COLO829 (cell line): Measurements from ENCODE around the gene PRSS21.
A peak's percentile ranks its signal among the peaks of the same experiment; 100 is the strongest.

Experiments used
- DNase-seq: peaks from one replicate; pipeline ENCODE4 v3.0.0; 2012; ENCODE audit warnings: low spot score

Gene PRSS21

DNA sequence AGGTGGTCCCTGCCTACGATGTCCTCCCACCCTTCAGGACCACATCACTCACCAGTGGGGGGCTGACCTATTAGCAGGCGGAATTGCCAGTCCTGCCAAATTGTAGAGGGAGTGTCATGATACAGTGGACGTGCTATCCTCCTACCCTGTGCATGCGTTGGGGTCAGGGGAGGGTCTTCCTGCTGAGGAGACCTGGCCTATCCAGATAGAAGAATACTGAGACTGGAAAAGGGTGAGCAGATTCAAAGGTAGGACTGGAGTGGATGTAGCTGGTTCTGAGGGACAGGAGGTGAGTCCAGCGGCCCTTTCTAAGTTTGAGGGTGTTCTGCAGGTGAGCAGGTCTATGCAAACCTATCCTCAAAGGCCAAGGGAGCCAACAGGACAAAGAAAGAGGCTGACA lies 10.8 kb upstream of the PRSS21 start:
- no peak for DNase-seq

DNA sequence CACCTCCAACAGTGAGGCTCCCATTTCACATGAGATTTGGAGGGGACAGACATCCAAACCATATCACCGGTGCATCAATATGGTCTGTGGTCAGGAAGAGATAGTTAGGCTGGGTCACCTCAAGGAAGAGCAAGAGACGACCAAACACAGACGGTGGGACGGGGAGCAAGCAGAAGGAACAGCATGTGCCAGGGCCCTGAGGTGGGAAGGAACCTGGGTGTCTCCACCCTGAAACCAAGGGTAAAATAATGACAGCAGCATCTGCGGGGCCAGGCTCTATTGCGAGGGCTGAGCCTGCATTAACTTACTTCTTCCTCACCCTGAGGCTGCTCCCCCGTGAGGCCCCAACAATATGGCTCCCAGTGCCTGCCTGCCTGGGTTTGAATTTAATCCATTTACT lies 8.9 kb upstream of the PRSS21 start:
- DNase-seq = no peak

- no peak for DNase-seq
Measured at GRCh38 chr16:2809149-2809760, 7.8 kb upstream of the PRSS21 start.

DNA sequence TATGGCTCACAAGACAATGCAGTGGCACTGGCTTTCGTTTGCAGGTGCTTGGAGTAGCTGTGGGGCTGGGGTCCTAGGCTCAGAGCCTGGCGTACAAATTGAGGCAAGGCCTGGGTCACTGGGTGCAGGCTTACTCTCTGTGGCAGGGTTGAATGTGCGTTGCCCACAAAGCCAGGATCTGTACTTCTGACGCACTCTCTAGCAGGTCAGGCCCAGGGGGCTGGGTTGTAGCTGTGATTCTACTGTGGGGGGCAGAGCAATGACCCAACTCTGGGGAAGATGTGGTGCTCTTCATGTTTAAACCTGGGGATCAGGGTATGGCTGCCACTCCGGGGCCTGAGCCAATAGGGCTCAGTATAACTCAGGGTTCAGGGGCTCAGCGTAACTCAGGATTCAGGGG lies 6.4 kb upstream of the PRSS21 start:
- DNase-seq = no peak

- DNase-seq = no peak
Measured at GRCh38 chr16:2811703-2812471, 5.2 kb upstream of the PRSS21 start.

DNA sequence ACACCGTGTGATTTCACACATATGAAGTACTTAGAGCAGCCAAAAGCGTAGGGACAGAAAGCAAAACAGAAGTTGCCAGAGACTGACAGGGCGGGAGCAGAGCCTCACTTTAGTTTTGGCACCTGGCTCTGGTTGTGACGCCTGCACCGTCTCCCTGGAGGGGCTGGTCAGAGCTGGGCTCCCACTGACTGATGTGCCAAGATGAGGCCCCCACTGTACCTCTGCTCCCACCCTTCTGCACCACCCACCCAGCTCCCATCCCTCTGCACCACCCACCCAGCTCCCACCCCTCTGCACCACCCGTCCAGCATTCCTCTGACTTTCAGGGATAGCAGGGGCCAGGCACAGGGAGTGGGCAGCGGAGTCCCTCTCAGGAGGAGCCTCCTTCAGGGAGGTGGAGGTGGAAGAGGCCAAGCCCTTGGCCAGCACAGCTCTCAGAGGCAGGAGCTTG lies 3.2 kb upstream of the PRSS21 start:
- no peak for DNase-seq

DNA sequence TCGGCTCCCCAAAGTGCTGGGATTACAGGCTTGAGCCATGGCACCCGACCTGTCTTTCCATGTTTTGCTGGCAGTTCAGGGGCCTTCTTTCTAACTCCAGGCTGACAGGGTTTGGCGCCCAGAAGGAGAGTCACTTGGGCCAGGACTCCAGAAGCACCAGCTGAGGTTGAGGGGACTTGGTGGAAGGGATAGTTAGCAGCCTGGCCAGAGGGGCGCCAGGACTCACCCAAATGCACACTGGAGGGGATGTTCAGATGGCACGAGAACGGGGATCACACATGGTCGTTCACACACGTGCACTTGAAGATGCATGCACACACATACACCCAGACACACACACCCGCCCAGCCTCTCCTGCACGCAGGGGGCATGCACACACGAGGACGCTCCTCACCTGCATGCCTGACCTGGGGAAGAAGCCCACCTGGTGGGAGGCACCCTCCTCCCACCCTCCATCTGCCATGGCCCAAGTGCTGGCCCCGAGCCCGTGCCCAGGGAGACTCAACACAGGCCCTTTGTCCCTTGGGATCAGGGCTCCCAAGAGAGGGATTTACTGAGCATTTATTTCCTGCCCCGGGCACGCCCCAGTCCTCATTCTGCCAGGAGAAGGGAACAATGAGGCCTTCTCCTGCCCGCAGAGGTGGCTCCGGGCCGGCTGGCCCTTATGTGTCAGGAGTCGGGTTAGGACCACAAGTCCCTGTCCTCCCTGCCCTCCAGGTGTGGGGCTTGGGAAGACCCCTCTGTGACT lies 2.3 kb upstream of the PRSS21 start:
- DNase-seq = peak; percentile 22

- no peak for DNase-seq
Measured at GRCh38 chr16:2815299-2815771, 1.7 kb upstream of the PRSS21 start.

DNA sequence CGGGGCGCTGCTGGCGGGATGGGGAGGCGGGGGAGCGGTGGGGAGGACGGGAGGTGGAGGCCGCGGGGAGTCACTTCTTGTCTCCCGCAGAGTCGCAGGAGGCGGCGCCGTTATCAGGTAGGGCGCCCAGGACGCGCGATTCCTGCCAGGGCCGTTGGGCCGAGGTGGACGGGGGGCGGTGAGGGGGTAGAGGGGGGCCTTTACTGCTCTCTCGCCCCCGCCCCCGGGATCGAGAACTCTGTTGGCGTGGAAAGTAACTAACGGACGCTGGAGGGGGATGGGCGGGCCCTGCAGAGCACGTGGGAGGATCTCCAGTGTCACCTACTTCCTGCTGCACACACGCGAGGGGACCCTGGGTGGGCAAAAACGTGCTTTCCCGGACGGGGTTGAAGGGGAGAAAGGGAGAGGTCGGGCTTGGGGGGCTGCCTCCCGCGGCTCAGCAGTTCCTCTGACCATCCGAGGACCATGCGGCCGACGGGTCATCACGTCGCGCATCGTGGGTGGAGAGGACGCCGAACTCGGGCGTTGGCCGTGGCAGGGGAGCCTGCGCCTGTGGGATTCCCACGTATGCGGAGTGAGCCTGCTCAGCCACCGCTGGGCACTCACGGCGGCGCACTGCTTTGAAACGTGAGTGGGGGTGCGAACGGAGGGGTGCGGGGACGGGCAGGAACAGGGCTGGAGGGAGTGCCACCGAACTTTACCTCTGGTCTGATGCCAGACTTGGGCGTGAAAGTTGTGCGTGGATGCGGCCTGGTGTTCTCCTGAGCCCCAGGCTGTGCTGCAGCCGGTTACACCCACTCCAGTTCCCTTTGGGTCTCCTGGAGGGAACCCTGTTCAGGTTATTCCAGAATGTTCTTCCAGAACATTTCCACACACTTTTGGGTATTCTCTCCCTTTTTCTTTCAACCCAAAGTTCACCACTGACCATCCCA lies 569 bp downstream of the PRSS21 start:
- DNase-seq = no peak

- no peak for DNase-seq
Measured at GRCh38 chr16:2818272-2818876, 1.3 kb downstream of the PRSS21 start.

DNA sequence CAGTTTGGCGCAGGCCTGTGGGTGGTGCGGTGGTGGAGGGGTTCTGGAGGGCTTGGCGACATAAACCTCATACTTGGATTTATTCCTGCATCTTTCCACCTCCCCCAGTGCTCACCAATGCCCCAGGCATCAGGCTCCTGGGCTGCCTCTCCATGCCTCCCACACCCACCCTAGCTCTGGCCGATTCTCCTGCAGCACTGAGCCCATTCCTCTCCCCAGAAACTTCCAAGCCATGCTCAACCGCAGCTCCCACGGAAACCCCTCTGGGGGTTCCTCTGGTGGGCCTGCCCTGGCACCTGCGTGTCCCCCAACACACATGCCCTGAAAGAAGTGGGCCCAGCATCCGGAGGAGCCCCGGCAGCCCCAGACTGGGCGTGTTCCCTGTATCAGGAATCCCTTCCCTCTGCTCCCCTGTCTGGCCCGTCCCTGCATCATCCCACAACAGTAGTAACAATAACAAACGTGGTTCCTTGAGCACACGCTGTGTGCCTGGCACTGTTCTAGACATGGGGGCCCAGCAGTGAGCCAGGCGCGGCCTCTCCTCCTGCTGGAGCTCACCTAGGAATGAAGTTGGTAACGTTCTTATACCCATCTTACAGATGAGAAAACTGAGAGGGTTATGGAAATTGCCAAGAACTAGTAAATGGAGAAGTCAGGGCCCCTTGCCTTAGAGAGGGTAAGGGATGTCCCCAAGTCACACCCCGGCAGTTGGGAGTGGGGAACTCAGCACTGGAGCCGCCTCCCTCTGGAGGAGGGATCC lies 2.3 kb downstream of the PRSS21 start:
- DNase-seq = no peak

- DNase-seq = no peak
Measured at GRCh38 chr16:2819939-2820835, 3.1 kb downstream of the PRSS21 start.

- no peak for DNase-seq
Measured at GRCh38 chr16:2820836-2821486, 3.9 kb downstream of the PRSS21 start.

GRCh38 chr16:2821487-2822157 lies 4.6 kb downstream of the PRSS21 start:
- DNase-seq = no peak

DNA sequence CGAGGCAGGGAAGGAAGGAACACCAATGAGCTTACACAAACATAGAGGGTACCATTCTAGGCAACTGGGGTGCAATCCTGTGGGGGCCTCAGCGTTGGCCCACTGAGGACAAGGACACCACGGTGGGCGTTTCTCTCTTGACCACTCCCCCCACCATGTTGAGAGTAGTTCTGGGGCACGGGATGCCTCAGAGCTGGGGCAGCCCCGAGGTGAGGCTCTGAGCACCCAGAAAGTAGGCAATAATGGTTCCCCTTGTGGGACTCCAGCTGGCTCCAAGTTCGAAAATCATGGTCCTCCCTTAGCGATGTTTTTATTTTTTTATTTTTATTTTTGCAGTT lies 5.1 kb downstream of the PRSS21 start:
- DNase-seq = no peak

- no peak for DNase-seq
Measured at GRCh38 chr16:2822496-2822895, 5.5 kb downstream of the PRSS21 start.

- DNase-seq = no peak
Measured at GRCh38 chr16:2824626-2825025, 7.6 kb downstream of the PRSS21 start.

GRCh38 chr16:2825049-2825742 lies 8.2 kb downstream of the PRSS21 start:
- DNase-seq = no peak
